Measurements from ENCODE around the gene AKIRIN2.
"Not testable (repeated sequence)": the region's sequence is repeated elsewhere in the genome, so short reads cannot be mapped to it uniquely, and the experiment has no call there.

AKIRIN2 gene

GRCh38 chr6:87686636-87687205, 15.3 kb downstream of the AKIRIN2 start:
- DNase-seq: not testable (repeated sequence)

- no peak for DNase-seq
Observed at GRCh38 chr6:87684895-87685654, 17.0 kb downstream of the AKIRIN2 start.

- DNase-seq: no peak
Observed at GRCh38 chr6:87683890-87684289, 18.1 kb downstream of the AKIRIN2 start.

GRCh38 chr6:87682310-87682709, 19.7 kb downstream of the AKIRIN2 start:
- DNase-seq: no peak

- DNase-seq: no peak
Observed at GRCh38 chr6:87675004-87675681, 26.9 kb downstream of the AKIRIN2 start.

GRCh38 chr6:87674290-87674689, 27.7 kb downstream of the AKIRIN2 start:
- DNase-seq: no peak

- DNase-seq: no peak
Observed at GRCh38 chr6:87673237-87673636, 28.8 kb downstream of the AKIRIN2 start.

- no peak for DNase-seq
Observed at GRCh38 chr6:87672641-87673040, 29.4 kb downstream of the AKIRIN2 start.

GRCh38 chr6:87671555-87672029, 30.4 kb downstream of the AKIRIN2 start:
- DNase-seq: no peak

GRCh38 chr6:87670707-87671106, 31.3 kb downstream of the AKIRIN2 start:
- no peak for DNase-seq

GRCh38 chr6:87669051-87669450, 33.0 kb downstream of the AKIRIN2 start:
- DNase-seq: no peak

- DNase-seq: no peak
Observed at GRCh38 chr6:87668013-87668412, 34.0 kb downstream of the AKIRIN2 start.

- no peak for DNase-seq
Observed at GRCh38 chr6:87667032-87667431, 35.0 kb downstream of the AKIRIN2 start.

- DNase-seq: no peak
Observed at GRCh38 chr6:87664921-87665485, 37.0 kb downstream of the AKIRIN2 start.

- no peak for DNase-seq
Observed at GRCh38 chr6:87663434-87663833, 38.6 kb downstream of the AKIRIN2 start.

- DNase-seq: no peak
Observed at GRCh38 chr6:87661503-87661902, 40.5 kb downstream of the AKIRIN2 start.

GRCh38 chr6:87661016-87661415, 41.0 kb downstream of the AKIRIN2 start:
- no peak for DNase-seq

GRCh38 chr6:87660226-87660911, 41.7 kb downstream of the AKIRIN2 start:
- no peak for DNase-seq

- DNase-seq: no peak
Observed at GRCh38 chr6:87658516-87658915, 43.5 kb downstream of the AKIRIN2 start.

- no peak for DNase-seq
Observed at GRCh38 chr6:87656857-87657256, 45.2 kb downstream of the AKIRIN2 start.

GRCh38 chr6:87655824-87656223, 46.2 kb downstream of the AKIRIN2 start:
- no peak for DNase-seq

- no peak for DNase-seq
Observed at GRCh38 chr6:87654875-87655454, 47.1 kb downstream of the AKIRIN2 start.

GRCh38 chr6:87654122-87654521, 47.9 kb downstream of the AKIRIN2 start:
- no peak for DNase-seq
